Stimulated activated memory B cell treated with anti-CD40 and anti-IgM and Interleukin-4, amounts not matched to agents 10 μg/mL and 1 μg/mL and 100 μg/mL, for 72 hours (primary cell): ENCODE results near the gene GRAMD1B.

Source experiments
- ATAC-seq: fragments of 150-1000 bp; cut with Tn5 transposase; 2 replicates; pipeline ENCODE4 v1.10.0; 2021
- H3K27ac Mint-ChIP-seq: one replicate; pipeline ENCODE4 v1.8.0; 2022; ENCODE audit warnings: mild to moderate bottlenecking, mixed read lengths
- H3K27me3 Mint-ChIP-seq: one replicate; pipeline ENCODE4 v1.8.0; 2022; ENCODE audit warnings: mixed read lengths
- H3K36me3 Mint-ChIP-seq: one replicate; pipeline ENCODE4 v1.8.0; 2022; ENCODE audit warnings: mixed read lengths
- H3K4me1 Mint-ChIP-seq: one replicate; pipeline ENCODE4 v1.8.0; 2022; ENCODE audit warnings: mixed read lengths
- H3K4me3 Mint-ChIP-seq: one replicate; pipeline ENCODE4 v1.8.0; 2022; ENCODE audit warnings: mild to moderate bottlenecking, moderate library complexity, mixed read lengths
- H3K9me3 Mint-ChIP-seq: one replicate; pipeline ENCODE4 v1.8.0; 2022; ENCODE audit warnings: mixed read lengths

Gene GRAMD1B

GRCh38 chr11:123671534-123671933 is 241.5 kb downstream of the GRAMD1B start:
- Mint-ChIP-seq H3K4me1 (no peaks in the 10 kb centered on the region), H3K27ac (no peak overlapping the region), H3K9me3 (no peaks in the 10 kb centered on the region), H3K36me3 (no peaks in the 10 kb centered on the region), H3K27me3 (peaks cover 25% of the 10 kb centered on the region), H3K4me3 (no peak overlapping the region)
- ATAC-seq: no peak

DNA sequence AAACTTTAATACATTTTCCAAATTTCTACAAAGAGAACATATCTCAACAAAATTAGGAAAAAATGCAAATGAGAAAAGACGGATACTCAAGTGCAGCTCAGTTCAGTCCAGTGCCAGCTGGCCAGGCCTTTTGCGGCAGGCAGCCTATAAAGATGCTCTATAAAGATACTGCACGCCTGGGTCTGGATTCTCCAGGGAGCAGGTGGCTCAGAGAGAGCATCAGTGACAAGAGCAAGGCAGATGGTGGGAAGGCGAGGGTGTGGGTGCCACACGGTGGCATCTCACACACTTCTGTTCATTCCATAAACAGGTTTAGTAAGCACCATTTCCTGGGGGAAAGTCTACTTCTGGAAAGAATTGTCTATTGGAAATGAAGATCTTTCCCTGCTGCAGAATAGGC is 242.5 kb downstream of the GRAMD1B start:
- no peak for ATAC-seq
- peaks cover 27% of the 10 kb centered on the region for H3K27me3 Mint-ChIP-seq
- no peak overlapping the region for H3K4me3 Mint-ChIP-seq
- no peaks in the 10 kb centered on the region for H3K9me3 Mint-ChIP-seq
- no peaks in the 10 kb centered on the region for H3K4me1 Mint-ChIP-seq
- H3K36me3 Mint-ChIP-seq: no peaks in the 10 kb centered on the region
- no peak overlapping the region for H3K27ac Mint-ChIP-seq

GRCh38 chr11:123674297-123674696 is 244.2 kb downstream of the GRAMD1B start:
- no peaks in the 10 kb centered on the region for H3K9me3 Mint-ChIP-seq
- no peak for ATAC-seq

More at GRCh38 chr11:123674297-123674696, 244.2 kb downstream of the GRAMD1B start:
- no peak overlapping the region for H3K4me3 Mint-ChIP-seq
- H3K27me3 Mint-ChIP-seq: peaks cover 27% of the 10 kb centered on the region
- no peak overlapping the region for H3K27ac Mint-ChIP-seq
- H3K4me1 Mint-ChIP-seq: no peaks in the 10 kb centered on the region
- H3K36me3 Mint-ChIP-seq: no peaks in the 10 kb centered on the region
